Fibroblast of peridontal ligament (primary cell): ENCODE results near the gene LRP6.
"Not testable (repeated sequence)": the region's sequence is repeated elsewhere in the genome, so short reads cannot be mapped to it uniquely, and the experiment has no call there.

Source experiments
- DNase-seq: peaks from one replicate; pipeline ENCODE4 v3.0.0-alpha.2; 2010; ENCODE audit errors: extremely low read depth

Gene LRP6

GRCh38 chr12:12180575-12180974 lies 86.3 kb downstream of the LRP6 start:
- DNase-seq: peak; percentile 79

GRCh38 chr12:12180136-12180535 lies 86.7 kb downstream of the LRP6 start:
- DNase-seq: no peak

DNA sequence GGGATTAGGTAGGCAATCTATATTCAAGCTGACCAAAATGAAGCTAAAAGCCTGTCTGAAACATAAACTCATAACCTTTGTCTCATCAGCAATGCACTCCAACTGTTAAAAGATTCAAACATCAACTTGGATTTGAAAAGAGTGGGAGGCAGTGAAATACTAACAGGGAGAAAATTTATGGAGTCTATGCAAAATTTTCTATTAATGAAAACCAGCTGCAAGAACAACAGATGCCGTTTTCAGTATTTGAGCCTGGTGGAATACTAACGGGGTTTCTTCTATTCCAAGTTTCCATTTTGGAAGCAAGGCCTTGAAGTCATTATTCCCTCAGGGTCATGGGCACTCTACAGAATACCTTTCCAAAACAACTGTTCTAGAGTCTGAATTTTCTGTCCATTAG lies 88.3 kb downstream of the LRP6 start:
- no peak for DNase-seq

DNA sequence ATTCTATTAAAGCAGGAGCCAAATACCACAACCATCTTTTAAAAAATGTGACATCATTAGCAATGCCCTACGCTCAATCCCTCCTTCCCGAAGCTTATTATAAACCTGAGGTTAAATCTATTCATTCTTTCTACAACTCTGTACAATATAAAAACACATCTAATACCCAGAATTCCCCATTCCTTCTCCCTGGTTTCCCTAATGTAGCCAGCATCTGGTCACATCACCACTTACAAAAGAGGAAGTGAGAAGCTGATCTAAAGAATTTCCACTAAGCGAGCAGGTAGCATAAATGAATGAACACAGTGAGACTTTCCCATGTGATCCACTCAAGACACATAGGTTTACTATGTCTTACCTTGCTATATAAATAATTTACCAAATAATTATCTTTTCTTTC lies 90.4 kb downstream of the LRP6 start:
- DNase-seq: no peak

- DNase-seq: peak; percentile 78
Measured at GRCh38 chr12:12171991-12172511, 94.8 kb downstream of the LRP6 start.

GRCh38 chr12:12167847-12168246 lies 99.0 kb downstream of the LRP6 start:
- DNase-seq: no peak

GRCh38 chr12:12166751-12167150 lies 100.1 kb downstream of the LRP6 start:
- no peak for DNase-seq

- DNase-seq: peak; percentile 74
Measured at GRCh38 chr12:12159988-12160387, 106.9 kb downstream of the LRP6 start.

DNA sequence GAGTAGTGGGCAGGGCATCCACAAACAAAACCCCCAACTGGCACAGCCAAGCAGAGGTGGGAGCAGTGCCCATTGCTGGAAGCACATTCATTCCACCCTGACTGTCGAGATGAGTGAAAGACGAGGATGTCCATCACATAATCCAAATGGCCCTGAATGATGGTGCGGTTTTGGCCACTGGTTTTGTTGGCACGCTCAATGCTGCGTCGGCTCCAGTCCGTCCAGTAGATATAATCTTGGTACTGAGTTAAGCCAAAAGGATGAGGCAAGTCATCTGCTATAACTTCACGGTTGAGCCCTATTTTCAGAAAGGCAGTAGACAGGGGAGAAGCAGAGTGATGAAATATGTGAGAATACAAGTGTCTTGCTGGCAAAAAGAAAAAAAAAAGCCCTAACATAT lies 108.0 kb downstream of the LRP6 start:
- DNase-seq: no peak

DNA sequence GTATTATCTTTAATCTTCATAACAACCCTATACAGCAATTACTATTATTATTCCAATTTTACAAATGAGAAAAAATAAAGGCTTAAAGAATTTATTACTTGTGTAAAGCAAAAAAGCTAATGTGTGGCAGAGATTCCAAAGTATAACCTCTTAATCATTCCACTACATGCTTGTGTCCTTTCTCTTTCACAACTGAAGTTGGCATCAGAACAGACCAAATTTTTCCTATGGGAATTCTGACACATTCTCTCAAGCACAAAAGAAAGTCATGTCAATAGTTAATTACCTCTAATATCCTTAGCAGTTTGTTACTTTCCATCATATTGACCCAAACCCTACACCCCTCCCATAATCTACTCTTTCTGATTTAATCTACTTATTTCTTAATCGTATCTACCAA lies 109.4 kb downstream of the LRP6 start:
- peak; percentile 22 for DNase-seq

- no peak for DNase-seq
Measured at GRCh38 chr12:12156828-12157227, 110.0 kb downstream of the LRP6 start.

DNA sequence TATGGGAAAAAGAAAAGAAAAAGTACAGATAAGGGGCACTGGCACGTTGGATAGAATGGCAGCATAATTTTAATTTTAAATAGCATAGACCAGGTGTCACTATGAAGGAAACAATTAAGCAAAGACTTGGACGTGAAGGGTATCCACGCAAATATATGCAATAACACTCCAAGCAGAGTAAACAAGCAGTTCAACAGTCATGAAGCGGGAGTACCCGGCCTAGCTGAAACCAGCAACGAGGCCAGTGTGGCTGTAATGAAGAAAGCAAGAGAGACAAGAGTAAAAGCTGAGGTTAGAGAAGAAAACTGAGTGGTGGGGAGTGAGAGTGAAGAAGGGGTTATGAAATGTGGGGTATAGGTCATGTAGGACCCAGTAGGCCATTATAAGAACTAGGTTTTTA lies 110.7 kb downstream of the LRP6 start:
- no peak for DNase-seq

DNA sequence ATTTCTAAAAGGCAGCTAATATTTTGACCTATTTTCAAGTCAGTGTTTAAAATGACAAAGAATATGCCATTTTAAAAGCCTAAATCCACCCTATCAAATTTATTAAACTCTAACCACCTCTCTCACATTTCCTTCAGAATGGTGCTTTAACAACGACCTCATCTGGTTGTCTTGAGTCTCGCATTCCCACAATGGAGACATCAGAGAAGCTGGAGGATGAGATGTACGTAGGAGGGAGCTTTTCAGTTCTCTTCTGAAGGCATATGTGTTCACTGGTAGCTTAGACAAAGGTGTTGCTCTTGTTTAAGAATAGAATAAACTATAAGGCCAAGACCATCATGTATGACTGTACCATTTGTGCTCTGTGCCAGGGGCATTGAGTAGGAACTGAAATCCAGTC lies 113.2 kb downstream of the LRP6 start:
- no peak for DNase-seq

- no peak for DNase-seq
Measured at GRCh38 chr12:12147111-12147510, 119.7 kb downstream of the LRP6 start.

DNA sequence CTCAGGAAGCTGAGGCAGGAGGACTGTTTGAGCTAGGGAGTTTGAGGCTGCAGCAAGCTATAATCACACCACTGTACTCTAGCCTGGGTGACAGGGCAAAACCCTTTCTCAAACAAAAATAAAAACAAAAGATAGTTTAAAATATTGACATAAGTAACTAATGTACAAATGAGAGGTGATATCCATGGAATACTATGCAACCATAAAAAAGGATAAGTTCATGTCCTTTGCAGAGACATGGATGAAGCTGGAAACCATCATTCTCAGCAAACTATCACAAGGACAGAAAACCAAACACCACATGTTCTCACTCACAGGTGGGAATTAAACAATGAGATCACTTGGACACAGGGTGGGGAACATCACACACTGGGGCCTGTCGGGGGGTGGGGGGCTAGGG lies 122.3 kb downstream of the LRP6 start:
- not testable (repeated sequence) for DNase-seq

- no peak for DNase-seq
Measured at GRCh38 chr12:12141000-12141399, 125.8 kb downstream of the LRP6 start.

DNA sequence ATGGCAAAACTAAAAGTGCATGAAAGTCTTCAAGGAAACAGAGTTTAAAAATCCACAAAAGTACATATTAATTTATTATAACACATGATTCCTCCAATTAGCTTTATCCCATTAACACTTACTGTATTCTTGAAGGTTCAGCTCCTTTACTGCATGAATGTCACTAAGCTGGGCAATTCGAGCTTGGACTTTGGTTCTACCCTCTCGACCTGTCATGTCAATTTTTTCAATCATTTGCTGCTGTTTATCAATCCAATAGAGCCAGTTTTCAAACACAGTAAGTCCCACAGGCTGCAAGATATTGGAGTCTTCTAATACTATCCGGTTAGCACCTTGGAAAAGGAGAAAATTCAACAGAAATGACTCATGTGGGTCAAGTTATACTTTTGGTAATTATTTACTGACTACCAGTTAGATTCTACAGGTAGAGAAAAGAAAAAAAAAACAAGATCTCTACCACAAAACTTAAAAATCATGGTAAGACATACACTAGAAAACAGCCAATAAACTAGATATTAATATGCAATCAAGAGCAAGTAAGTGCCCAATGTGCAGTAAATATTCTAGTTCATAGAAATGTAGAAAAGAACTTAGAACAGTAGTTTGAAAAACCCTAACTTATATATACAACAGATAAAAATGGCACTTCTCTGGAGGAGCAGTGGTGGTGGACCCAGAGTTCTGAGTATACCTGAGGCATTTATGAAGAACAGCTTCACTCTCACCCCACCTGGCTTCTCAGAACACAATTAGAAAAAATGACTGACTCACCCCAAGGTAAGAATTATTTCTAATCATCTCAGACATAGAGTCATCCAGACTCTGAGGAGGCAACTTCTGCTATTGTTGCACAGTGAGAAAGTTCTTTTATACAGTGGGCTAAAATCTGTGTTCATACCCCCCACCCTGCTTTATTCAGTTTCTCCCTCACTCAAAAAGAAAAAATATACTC lies 128.4 kb downstream of the LRP6 start:
- no peak for DNase-seq

- no peak for DNase-seq
Measured at GRCh38 chr12:12133785-12134184, 133.1 kb downstream of the LRP6 start.

- no peak for DNase-seq
Measured at GRCh38 chr12:12133259-12133658, 133.6 kb downstream of the LRP6 start.

- DNase-seq: no peak
Measured at GRCh38 chr12:12128670-12129069, 138.2 kb downstream of the LRP6 start.

- DNase-seq: no peak
Measured at GRCh38 chr12:12127304-12127703, 139.5 kb downstream of the LRP6 start.

GRCh38 chr12:12126551-12126950 lies 140.3 kb downstream of the LRP6 start:
- no peak for DNase-seq

DNA sequence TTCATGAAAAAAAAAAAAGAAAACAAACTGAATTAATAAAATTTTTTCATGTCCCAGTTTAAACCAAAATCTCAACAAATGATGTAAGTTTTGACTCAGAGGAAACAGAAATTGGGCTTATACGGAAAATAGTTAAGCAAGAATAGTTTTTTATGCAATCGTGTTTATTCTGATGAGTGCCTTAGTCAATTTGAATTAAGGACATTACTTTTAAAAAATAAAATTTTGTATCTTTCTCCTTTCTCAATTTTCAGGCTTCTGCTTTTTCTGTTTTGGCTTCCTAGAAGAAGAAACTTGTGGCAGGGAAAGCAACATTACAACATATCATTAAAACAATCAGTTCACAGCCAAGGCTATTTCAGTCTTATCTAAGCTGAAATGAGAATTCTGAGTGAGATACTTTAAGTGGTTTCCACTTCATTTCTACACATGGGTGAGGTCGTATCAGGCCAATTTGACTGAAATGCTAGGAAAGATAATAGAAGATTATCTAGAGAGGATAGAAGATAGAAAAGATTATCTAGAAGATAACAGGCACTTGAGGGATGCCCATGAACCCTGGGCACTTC lies 143.7 kb downstream of the LRP6 start:
- peak; percentile 7 for DNase-seq
